Measurements from ENCODE around the gene MRPS25. TPM values are rescaled to one million over a fixed set of nuclear protein-coding genes. Genes with fewer than 3 reads are reported as not detected.

The MRPS25 gene
- total RNA-seq: 27.0 TPM

GRCh38 chr3:15064835-15065549 lies at the start of gene MRPS25:
Gene MRPS25, minus strand, starts transcription at chr3:15065315. Its CDS starts 121 bp downstream, at chr3:15065194.
- peak; percentile 96 to 97 for TF ChIP-seq POLR2AphosphoS5 (IDR thresholded peaks at IDR 0.05; ENCODE audit: insufficient read depth in 1 of 2, low read depth in 1 of 2)
- peak in 1 of 3 experiments; percentile 29 for TF ChIP-seq CTCF (IDR thresholded peaks at IDR 0.05)
- TF ChIP-seq POLR2A (IDR thresholded peaks at IDR 0.05): peak in 1 of 2 donors; percentile 82
- H3K36me3 ChIP-seq: no peaks in the 10 kb centered on the region

GRCh38 chr3:15113884-15114283 lies 48.8 kb upstream of the MRPS25 start:
- Histone ChIP-seq H3K4me3 (no peak overlapping the region), H3K27ac (no peak overlapping the region), H3K27me3 (no peaks in the 10 kb centered on the region), H3K36me3 (no peaks in the 10 kb centered on the region), H3K4me1 (no peaks in the 10 kb centered on the region), H3K9me3 (no peaks in the 10 kb centered on the region)
- TF ChIP-seq CTCF (IDR thresholded peaks at IDR 0.05) (no peak), POLR2AphosphoS5 (IDR thresholded peaks at IDR 0.05; ENCODE audit: insufficient read depth in 1 of 2, low read depth in 1 of 2) (no peak), POLR2A (IDR thresholded peaks at IDR 0.05) (no peak)
- intact Hi-C loops (cut with DNase I): no loop called here
- DNase-seq (ENCODE audit: extremely low spot score in 2 of 2): no peak

More at GRCh38 chr3:15064835-15065549, at the start of gene MRPS25:
- Histone ChIP-seq H3K27ac (peak within 1 kb of the TSS; percentile 80), H3K4me3 (peak within 1 kb of the TSS; percentile 79 to 82), H3K4me1 (peaks cover 16% of the 10 kb centered on the region), H3K27me3 (no peaks in the 10 kb centered on the region), H3K9me3 (no peaks in the 10 kb centered on the region)
- peak in 1 of 2 donors; percentile 90 for DNase-seq (ENCODE audit: extremely low spot score in 2 of 2)
- intact Hi-C loops (cut with DNase I): no loop called here

- Histone ChIP-seq H3K4me1 (no peaks in the 10 kb centered on the region), H3K36me3 (no peaks in the 10 kb centered on the region), H3K9me3 (no peaks in the 10 kb centered on the region), H3K27me3 (no peaks in the 10 kb centered on the region), H3K27ac (no peak overlapping the region), H3K4me3 (no peak overlapping the region)
- intact Hi-C loops (cut with DNase I): no loop called here
- no peak for DNase-seq (ENCODE audit: extremely low spot score in 2 of 2)
- TF ChIP-seq POLR2AphosphoS5 (IDR thresholded peaks at IDR 0.05; ENCODE audit: insufficient read depth in 1 of 2, low read depth in 1 of 2) (no peak), POLR2A (IDR thresholded peaks at IDR 0.05) (no peak), CTCF (IDR thresholded peaks at IDR 0.05) (no peak)
These were observed 48.4 kb upstream of the MRPS25 start for GRCh38 chr3:15113471-15113870.

GRCh38 chr3:15112011-15112410 lies 46.9 kb upstream of the MRPS25 start:
- intact Hi-C loops (cut with DNase I): no loop called here
- no peaks in the 10 kb centered on the region for H3K4me1 ChIP-seq
- H3K36me3 ChIP-seq: no peaks in the 10 kb centered on the region
- no peaks in the 10 kb centered on the region for H3K27me3 ChIP-seq
- no peaks in the 10 kb centered on the region for H3K9me3 ChIP-seq
- no peak overlapping the region for H3K4me3 ChIP-seq
- no peak for TF ChIP-seq POLR2AphosphoS5 (IDR thresholded peaks at IDR 0.05; ENCODE audit: insufficient read depth in 1 of 2, low read depth in 1 of 2)
- TF ChIP-seq CTCF (IDR thresholded peaks at IDR 0.05): no peak
- TF ChIP-seq POLR2A (IDR thresholded peaks at IDR 0.05): no peak
- DNase-seq (ENCODE audit: extremely low spot score in 2 of 2): no peak
- no peak overlapping the region for H3K27ac ChIP-seq

GRCh38 chr3:15110206-15110605 lies 45.1 kb upstream of the MRPS25 start:
- TF ChIP-seq POLR2A (IDR thresholded peaks at IDR 0.05) (no peak), CTCF (IDR thresholded peaks at IDR 0.05) (no peak), POLR2AphosphoS5 (IDR thresholded peaks at IDR 0.05; ENCODE audit: insufficient read depth in 1 of 2, low read depth in 1 of 2) (no peak)
- no peak overlapping the region for H3K4me3 ChIP-seq
- no peaks in the 10 kb centered on the region for H3K36me3 ChIP-seq
- intact Hi-C loops (cut with DNase I): no loop called here
- no peaks in the 10 kb centered on the region for H3K4me1 ChIP-seq
- H3K27ac ChIP-seq: no peak overlapping the region
- no peaks in the 10 kb centered on the region for H3K9me3 ChIP-seq
- no peak for DNase-seq (ENCODE audit: extremely low spot score in 2 of 2)
- H3K27me3 ChIP-seq: no peaks in the 10 kb centered on the region

All from vagina (tissue), 2 donors.